HG02970 (cell line): Measurements from ENCODE around the gene SCGB1D1.
"Not testable (repeated sequence)": the region's sequence is repeated elsewhere in the genome, so short reads cannot be mapped to it uniquely, and the experiment has no call there.

Source experiments
- ATAC-seq: cut with Tn5 transposase; IDR thresholded peaks from one replicate; pipeline ENCODE4 v1.9.1; 2021; ENCODE audit warnings: mild to moderate bottlenecking, moderate library complexity, moderate number of reproducible peaks; ENCODE audit not compliant: unreplicated experiment, low FRiP score

SCGB1D1 gene

DNA sequence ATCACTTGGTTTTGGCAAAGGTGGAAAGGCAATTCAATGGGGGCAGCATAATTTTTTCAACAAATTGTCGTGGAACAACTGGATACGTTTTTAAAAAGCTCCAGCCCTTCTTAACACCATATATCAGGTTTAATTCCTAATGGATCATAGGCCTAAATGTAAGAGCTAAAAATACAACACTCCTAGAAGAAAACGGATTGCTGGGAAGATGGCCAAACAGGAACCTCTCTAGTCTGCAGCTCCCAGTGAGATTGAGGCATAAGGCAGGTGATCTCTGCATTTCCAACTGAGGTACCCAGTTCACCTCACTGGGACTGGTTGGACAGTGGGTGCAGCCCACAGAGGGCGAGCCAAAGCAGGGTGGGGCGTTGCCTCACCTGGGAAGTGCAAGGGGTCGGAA is 32.4 kb upstream of the SCGB1D1 start:
- no peak for ATAC-seq

GRCh38 chr11:62166371-62166770 is 23.6 kb upstream of the SCGB1D1 start:
- ATAC-seq = no peak

GRCh38 chr11:62169448-62169847 is 20.6 kb upstream of the SCGB1D1 start:
- no peak for ATAC-seq

DNA sequence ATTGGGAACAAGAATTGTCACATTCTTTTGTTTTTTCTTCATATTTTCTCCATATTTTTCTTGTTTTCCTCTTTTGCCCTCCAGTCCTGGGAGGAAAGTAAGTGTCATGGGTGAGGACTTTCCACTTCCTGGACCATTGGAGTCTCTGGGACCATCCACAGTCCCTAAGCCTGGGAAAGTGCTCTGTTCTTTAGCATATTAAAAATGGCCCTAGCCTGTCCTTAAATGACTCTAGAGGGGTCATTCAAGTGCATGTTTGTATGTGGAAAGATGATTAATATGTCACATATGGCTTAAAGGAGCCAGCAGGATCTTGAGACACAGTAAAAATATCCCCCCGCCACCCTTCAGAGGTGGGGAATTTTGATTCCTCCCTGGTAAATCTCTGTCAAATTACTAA is 20.1 kb upstream of the SCGB1D1 start:
- no peak for ATAC-seq

DNA sequence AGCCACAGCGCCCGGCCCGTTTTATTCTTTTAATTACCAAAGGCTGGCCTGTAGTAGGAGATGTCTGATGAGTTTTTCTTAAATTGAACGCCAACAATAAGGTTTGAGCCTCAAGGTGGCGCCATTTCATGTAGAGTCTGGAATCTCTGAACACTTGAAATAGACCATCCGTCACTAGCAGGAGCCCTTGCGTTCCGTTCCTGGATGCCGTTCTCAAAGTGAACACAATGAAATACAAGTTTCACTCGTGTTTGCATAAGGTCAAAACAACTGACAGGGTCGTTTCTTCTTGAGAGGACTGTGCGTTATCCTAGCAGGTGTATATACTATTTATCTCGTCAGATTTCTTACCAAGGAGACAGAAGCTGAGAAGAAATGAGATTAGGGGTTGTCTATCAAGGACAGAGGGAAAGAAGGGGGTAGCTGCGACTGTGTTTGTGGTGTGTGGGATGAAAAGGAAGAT is 18.7 kb upstream of the SCGB1D1 start:
- no peak for ATAC-seq

DNA sequence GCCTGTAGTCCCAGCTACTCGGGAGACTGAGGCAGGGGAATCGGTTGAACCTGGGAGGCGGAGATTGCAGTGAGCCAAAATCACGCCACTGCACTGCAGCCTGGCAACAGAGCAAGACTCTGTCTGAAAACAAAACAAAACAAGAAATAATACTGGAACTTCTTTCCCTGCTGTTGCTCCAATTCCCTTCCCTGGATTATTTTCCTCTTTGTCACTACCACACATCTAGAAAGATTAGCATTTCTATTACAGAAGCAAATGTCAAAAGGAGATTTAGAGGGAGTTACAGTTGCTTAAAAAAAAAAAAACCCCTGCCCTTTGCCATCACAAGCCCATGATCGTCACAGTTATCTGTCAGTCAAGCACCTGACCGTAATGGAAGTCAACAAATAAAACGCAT is 17.7 kb upstream of the SCGB1D1 start:
- ATAC-seq = no peak

GRCh38 chr11:62176766-62177165 is 13.2 kb upstream of the SCGB1D1 start:
- ATAC-seq = no peak

DNA sequence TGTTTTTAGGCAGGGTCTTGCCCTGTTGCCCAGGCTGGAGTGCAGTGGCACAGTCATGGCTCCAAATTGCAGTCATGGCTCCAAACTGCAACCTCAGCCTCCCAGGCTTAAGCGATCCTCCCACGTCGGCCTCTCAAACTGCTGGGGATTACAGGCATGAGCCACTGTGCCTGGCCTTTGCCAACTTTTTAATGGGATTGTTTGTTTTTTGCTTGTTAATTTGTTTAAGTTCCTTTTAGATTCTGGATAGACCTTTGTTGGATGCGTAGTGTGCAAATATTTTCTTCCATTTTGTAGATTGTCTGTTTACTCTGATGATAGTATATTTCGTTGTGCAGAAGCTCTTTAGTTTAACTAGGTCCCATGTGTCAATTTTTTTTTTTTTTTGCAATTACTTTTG is 10.0 kb upstream of the SCGB1D1 start:
- ATAC-seq = no peak

DNA sequence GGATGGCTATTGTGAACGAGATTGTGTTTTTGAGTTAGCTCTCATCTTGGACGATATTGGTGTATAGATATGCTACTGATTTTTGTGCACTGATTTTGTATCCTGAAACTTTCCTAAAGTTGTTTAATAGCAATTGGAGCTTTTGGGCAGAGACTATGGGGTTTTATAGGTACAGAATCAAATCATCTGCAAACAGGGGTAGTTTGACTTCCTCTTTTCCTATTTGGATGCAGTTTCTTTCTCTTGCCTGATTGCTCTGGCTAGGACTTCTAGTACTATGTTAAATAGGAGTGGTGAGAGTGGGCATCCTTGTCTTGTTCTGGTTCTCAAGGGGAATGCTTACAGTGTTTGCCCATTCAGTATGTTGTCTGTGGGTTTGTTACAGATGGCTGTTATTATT is 8.9 kb upstream of the SCGB1D1 start:
- ATAC-seq = no peak

DNA sequence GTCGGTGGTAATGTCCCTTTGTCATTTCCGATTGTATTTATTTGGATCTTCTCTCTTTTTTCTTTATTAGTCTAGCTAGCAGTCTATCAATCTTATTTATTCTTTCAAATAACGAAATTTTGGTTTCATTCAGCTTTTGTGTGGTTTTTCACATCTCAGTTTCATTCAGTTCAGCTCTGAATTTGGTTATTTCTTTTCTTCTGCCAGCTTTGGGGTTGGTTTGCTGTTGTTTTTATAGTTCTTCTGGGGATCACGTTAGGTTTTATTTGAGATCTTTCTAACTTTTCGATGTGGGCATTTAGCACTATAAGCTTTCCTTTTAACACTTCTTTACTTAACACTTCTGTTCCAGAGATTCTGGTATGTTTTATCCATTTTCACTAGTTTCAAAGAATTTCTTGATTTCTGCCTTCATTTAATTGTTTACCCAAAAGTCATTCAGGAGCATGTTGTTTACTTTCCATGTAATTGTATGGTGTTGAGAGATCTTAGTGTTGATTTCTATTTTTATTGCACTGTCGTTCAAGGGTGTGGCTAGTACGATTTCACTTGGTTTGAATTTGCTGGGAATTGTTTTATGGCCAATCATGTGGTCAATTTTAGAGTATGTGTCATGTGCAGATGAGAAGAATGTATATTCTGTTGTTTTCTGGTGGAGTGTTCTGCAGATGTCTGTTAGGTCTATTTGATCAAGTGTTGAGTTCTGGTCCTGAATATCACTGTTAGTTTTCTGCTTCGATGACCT is 7.7 kb upstream of the SCGB1D1 start:
- ATAC-seq = no peak

GRCh38 chr11:62186195-62186594 is 3.8 kb upstream of the SCGB1D1 start:
- ATAC-seq = no peak

DNA sequence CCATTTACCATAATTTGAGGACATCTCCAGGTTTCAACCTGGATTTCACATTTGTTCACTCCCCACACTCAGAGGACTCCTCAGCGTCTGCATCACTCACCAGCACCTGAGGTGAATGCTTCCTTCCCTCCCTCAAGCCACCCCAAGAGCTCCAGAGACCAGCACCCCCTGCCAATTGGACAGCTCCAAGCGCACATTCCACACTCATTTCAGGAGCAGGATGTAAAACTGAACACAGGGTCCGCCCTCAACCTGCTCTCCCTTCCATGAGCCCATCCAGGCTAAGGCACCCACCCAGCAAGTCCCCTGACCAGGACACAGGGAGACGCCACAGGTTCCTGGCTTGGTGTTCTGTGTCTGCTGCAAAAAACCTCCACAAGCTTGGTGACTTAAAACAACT is 3.9 kb downstream of the SCGB1D1 start:
- no peak for ATAC-seq

GRCh38 chr11:62195010-62195409 is 5.0 kb downstream of the SCGB1D1 start:
- not testable (repeated sequence) for ATAC-seq

GRCh38 chr11:62195945-62196344 is 5.9 kb downstream of the SCGB1D1 start:
- no peak for ATAC-seq

DNA sequence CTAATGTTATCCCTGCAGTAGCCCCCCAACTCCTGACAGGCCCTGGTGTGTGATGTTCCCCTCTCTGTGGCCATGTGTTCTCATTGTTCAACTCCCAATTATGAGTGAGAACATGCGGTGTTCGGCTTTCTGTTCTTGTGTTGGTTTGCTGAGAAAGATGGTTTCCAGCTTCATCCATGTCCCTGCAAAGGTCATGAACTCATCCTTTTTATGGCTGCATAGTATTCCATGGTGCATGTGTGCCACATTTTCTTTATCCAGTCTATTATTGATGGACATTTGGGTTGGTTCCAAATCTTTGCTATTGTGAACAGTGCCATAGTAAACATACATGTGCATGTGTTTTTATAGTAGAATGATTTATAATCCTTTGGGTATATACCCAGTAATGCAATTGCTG is 7.4 kb downstream of the SCGB1D1 start:
- ATAC-seq = not testable (repeated sequence)

DNA sequence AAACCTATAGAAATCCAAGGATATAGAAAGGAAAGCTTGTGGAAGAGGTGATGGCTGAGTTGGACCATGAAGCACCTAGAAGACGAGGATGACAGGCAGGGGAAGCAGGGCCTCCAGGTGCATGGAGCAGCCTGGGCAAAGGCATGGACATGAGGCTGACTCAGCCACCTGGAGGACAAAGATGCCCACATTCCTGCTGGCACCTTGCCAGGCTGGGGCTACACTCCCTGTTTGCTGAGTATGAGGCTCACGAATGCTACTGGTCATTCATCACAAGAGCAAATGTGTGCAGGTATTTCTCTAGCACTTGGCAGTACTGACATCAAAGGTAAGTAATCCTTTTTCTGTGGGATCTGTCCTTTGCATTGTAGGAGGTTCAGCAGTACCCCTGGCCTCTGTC is 11.4 kb downstream of the SCGB1D1 start:
- ATAC-seq = no peak

GRCh38 chr11:62202910-62203309 is 12.9 kb downstream of the SCGB1D1 start:
- ATAC-seq = no peak

DNA sequence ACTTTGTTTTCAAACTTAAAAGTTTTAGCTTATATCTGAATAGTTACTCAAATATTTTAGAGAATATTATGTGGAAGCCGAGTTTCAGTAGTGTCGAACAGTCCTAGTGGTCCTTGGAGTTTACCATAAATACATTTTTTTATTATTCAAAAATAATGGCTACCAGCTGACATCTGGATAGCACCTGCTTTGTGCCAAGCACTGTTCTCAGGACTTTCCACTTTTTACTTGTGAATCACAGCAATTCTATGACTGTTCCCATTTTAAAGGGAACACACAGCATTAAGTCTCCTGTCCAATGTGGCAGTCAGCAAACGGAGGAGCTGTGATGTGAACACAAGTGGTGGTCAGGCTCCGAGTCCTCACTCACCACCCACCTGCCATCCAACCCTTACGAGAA is 14.4 kb downstream of the SCGB1D1 start:
- ATAC-seq = no peak

GRCh38 chr11:62205441-62205840 is 15.4 kb downstream of the SCGB1D1 start:
- no peak for ATAC-seq

- not testable (repeated sequence) for ATAC-seq
Observed at GRCh38 chr11:62206276-62207066, 16.5 kb downstream of the SCGB1D1 start.

GRCh38 chr11:62208785-62209144 is 18.7 kb downstream of the SCGB1D1 start:
- ATAC-seq = no peak

DNA sequence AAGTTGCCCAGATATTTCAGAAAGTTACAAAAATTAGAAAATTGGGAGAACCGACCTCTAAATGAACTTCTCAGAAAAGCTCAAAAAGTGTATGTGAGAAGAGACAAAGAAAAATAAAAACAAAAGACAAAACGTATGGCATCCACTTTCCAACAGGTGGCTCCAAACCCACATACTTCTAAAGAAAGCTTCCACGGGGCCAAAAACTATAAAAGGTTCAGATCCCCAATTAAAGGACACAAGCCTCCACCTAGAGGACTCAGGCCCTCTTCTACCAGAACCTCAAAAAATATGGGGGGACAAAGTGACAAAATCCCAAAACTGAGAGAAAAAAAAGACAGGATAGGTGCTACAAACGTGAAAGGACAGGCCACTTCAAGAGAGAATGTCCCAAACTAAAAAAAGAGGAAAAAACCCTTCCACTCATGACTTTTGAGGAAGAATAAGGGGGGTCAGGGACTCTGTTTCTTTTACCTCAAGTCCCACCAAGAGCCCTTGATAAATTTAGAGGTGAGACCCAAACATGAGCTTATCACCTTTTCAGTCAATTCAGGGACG is 27.3 kb downstream of the SCGB1D1 start:
- ATAC-seq = no peak
